ENCODE measurements around the gene HEY2.
"Not testable (repeated sequence)": the region's sequence is repeated elsewhere in the genome, so short reads cannot be mapped to it uniquely, and the experiment has no call there.

HEY2 gene

GRCh38 chr6:125797120-125797885 lies 47.9 kb downstream of the HEY2 start:
- no peak for DNase-seq

GRCh38 chr6:125797886-125798444 lies 48.5 kb downstream of the HEY2 start:
- no peak for DNase-seq

GRCh38 chr6:125798734-125799508 lies 49.5 kb downstream of the HEY2 start:
- DNase-seq: no peak

GRCh38 chr6:125802383-125802782 lies 53.0 kb downstream of the HEY2 start:
- DNase-seq: no peak

DNA sequence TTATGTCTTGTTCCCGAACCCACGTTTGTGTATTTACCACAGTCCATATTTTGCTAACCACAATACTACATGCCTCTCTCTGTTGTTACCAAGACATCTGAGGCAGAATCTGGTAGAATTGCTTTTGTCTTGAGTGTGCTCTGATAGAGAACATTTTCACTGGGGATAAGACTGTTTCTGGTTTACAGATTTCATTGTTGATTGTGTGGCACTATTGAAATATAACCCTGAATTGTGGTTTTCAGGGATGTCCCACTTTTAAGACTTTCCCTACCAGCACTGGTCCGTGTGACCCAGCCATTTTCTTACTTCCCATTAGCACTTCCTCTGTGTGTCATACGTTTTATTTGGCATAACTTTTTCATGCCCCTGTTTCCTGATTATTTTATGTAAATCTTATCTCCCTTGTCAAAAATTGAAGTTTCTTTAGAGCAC lies 53.5 kb downstream of the HEY2 start:
- no peak for DNase-seq

GRCh38 chr6:125804264-125804663 lies 54.8 kb downstream of the HEY2 start:
- no peak for DNase-seq

DNA sequence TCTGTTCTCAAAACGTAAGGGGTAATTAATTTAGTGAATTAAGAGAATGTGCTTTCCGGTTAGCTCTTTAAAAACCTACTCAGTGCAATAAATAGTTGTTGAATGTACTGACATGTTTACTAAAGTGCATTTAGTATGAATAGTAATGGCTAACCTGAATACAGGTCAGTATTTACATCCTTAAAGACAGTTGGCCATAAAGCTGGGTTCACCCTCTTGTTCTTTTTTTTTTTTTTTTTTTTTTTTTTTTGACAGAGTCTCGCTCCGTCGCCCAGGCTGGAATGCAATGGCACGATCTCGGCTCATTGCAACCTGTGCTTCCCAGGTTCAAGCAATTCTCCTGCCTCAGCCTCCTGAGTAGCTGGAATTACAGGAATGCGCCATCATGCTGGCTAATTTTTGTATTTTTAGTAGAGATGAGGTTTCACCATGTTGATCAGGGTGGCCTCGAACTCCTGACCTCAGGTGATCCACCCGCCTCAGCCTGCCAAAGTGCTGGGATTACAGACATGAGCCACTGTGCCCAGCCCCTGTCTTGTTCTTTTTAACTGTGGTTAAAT lies 55.5 kb downstream of the HEY2 start:
- not testable (repeated sequence) for DNase-seq

GRCh38 chr6:125806813-125807212 lies 57.4 kb downstream of the HEY2 start:
- no peak for DNase-seq

DNA sequence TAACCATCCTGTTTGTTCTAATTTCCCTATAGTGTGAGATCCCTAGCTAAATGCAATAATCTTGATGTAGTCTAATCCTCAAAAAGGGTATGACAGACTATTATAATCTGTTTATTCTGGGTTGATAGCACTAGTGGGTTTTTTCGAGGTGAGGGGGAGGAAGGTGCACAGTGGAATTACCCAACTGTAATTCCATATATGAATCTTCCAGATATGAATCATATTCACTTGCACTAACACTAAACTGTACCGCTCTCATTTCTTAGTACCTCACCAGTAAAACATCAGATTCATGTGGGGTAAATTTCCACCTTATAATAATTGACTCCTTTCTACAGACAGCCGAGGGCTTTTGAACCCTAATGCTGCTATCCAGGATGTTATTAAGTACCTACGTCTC lies 57.9 kb downstream of the HEY2 start:
- DNase-seq: no peak

- no peak for DNase-seq
Observed at GRCh38 chr6:125808060-125808459, 58.6 kb downstream of the HEY2 start.

GRCh38 chr6:125808591-125808990 lies 59.2 kb downstream of the HEY2 start:
- no peak for DNase-seq

GRCh38 chr6:125809570-125810170 lies 60.2 kb downstream of the HEY2 start:
- DNase-seq: no peak

- no peak for DNase-seq
Observed at GRCh38 chr6:125810445-125810844, 61.0 kb downstream of the HEY2 start.

All from activated CD8-positive, alpha-beta memory T cell treated with anti-CD3 and anti-CD28 coated beads, Interleukin-2, amount 50 U/mL, for 4 hours (primary cell).